ENCODE measurements around the gene RSPRY1. TPM values are rescaled to one million over a fixed set of nuclear protein-coding genes. Genes with fewer than 3 reads are reported as not detected.

The RSPRY1 gene
- total and polyA plus RNA-seq, 2 of the 4 experiments (the other 2 are of a cell fraction): 25.2 to 62.2 TPM

DNA sequence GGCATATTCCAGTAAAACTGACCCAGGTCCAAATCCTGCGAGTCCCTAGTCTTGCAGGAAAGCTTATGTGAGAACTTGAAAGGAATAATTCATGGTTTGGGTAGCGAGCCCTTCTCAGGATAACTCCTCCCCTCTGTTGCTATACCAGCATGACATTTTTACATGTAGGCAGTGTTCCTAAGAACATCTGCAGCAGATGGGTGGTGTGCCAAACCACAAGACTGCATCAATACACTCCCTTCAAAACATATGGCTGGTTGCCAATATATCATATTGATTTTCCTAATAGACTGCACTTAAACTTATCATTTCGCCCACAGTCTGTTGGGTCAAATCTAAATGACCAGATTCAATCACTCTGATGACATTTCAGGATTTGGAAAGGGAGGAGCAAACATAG is 20.2 kb upstream of the RSPRY1 start:
- no peak overlapping the region for H2AK5ac ChIP-seq (ENCODE audit: low read depth, low read length)
- ATAC-seq (ENCODE audit: low read depth) (no peak), DNase-seq (peak; percentile 43)
- H2BK15ac ChIP-seq (ENCODE audit: low read depth, low read length): no peak overlapping the region
- H3K23ac ChIP-seq (ENCODE audit: low read depth, low read length): no peak overlapping the region
- no peak overlapping the region for H3K27ac ChIP-seq (ENCODE audit: insufficient read depth, low read length)
- no peak overlapping the region for H3K9ac ChIP-seq (ENCODE audit: low read depth, low read length)
- H2AFZ ChIP-seq (replicated peaks; ENCODE audit: low read length, poor library complexity): no peak overlapping the region
- WGBS, 2 experiments (ENCODE audit: extremely low coverage in 2 of 2, insufficient read length in 1 of 2): no CpG with 5 or more reads among the region's 3 CpGs
- H2BK5ac ChIP-seq (ENCODE audit: low read depth, low read length, poor library complexity, severe bottlenecking): no peak overlapping the region
- ChIA-PET POLR2A (ENCODE audit: unreplicated experiment) (no interaction called here), CTCF (interaction anchor here (0.7 kb wide), 1 partner anchor 467 kb away, joined by 4 read pairs; no protein-coding TSS in a partner anchor)
- H3K9me1 ChIP-seq (ENCODE audit: insufficient read depth, low read length): no peaks in the 10 kb centered on the region
- intact Hi-C loops (cut with micrococcal nuclease): loop anchor here (5.0 kb wide), 2 partner anchors 299 to 374 kb away; partner anchors contain the start of gene SLC12A3
- no peaks in the 10 kb centered on the region for H3K9me3 ChIP-seq (ENCODE audit: control insufficient read depth, insufficient read depth, low read length)
- dilution Hi-C loops (cut with HindIII; ENCODE audit: low sequenced_read_pairs, unreplicated experiment): no loop called here
- peaks cover 4 to 5% of the 10 kb centered on the region in 2 experiments; a peak in 1 of 4 replicates for H3K79me1 ChIP-seq (ENCODE audit: low read depth in 1 of 2, low read length in 2 of 2)
- peaks cover 3% of the 10 kb centered on the region; the same call in 1 of the 2 replicates for H4K20me1 ChIP-seq (ENCODE audit: insufficient read depth, low read length)
- no peak overlapping the region for H3K4me3 ChIP-seq (ENCODE audit: insufficient read depth, low read depth, low read length)
- H3K27me3 ChIP-seq (ENCODE audit: control insufficient read depth, insufficient read depth, low read length): no peaks in the 10 kb centered on the region
- H2AK9ac ChIP-seq (replicated peaks; ENCODE audit: low read depth, low read length, poor library complexity): no peak overlapping the region
- no TSS peak for BruUV-seq (replicated peaks)
- in situ Hi-C loops (cut with MboI; ENCODE audit: low sequenced_read_pairs): loop anchor here (5.0 kb wide), 1 partner anchor 79 kb away; no protein-coding TSS in a partner anchor
- H3K14ac ChIP-seq (replicated peaks; ENCODE audit: low read depth, low read length): no peak overlapping the region
- no peak overlapping the region for H4K8ac ChIP-seq (ENCODE audit: low read depth in 2 of 2, low read length in 2 of 2)
- H3K18ac ChIP-seq (ENCODE audit: low read depth, low read length): no peak overlapping the region
- no peak overlapping the region for H4K5ac ChIP-seq (ENCODE audit: low read depth, low read length)
- H3K4me2 ChIP-seq (ENCODE audit: low read depth, low read length): no peak overlapping the region
- peaks cover 38% of the 10 kb centered on the region for H3K36me3 ChIP-seq (ENCODE audit: control insufficient read depth, insufficient read depth, low read length)
- H4K91ac ChIP-seq (ENCODE audit: insufficient read depth, low read depth, low read length): no peak overlapping the region
- H2BK20ac ChIP-seq (ENCODE audit: low read depth, low read length): no peak overlapping the region
- H3K4ac ChIP-seq (ENCODE audit: low read depth, low read length): no peak overlapping the region
- TF ChIP-seq CEBPB (IDR thresholded peaks at IDR 0.05; ENCODE audit: low read depth, low read length) (no peak), RAD21 (IDR thresholded peaks at IDR 0.05; ENCODE audit: low read length) (no peak), CHD1 (IDR thresholded peaks at IDR 0.05; ENCODE audit: low read depth, low read length) (no peak), MAFK (IDR thresholded peaks at IDR 0.05; ENCODE audit: low read depth, low read length) (no peak), MXI1 (IDR thresholded peaks at IDR 0.05; ENCODE audit: borderline replicate concordance, low read depth, low read length) (no peak), NFE2L2 (IDR thresholded peaks at IDR 0.05; ENCODE audit: low read depth, low read length) (no peak), POLR2A (IDR thresholded peaks at IDR 0.05; ENCODE audit: low read depth, low read length) (no peak), MAZ (IDR thresholded peaks at IDR 0.05; ENCODE audit: borderline replicate concordance, low read depth, low read length) (no peak), RFX5 (IDR thresholded peaks at IDR 0.05; ENCODE audit: low read depth, low read length) (no peak), BHLHE40 (IDR thresholded peaks at IDR 0.05; ENCODE audit: low read depth, low read length) (no peak), RCOR1 (IDR thresholded peaks at IDR 0.05; ENCODE audit: insufficient replicate concordance, low read length) (no peak), FOS (IDR thresholded peaks at IDR 0.05; ENCODE audit: low read depth, low read length) (no peak), SMC3 (IDR thresholded peaks at IDR 0.05; ENCODE audit: low read depth, low read length) (no peak)
- TF ChIP-seq, protein P1, sequence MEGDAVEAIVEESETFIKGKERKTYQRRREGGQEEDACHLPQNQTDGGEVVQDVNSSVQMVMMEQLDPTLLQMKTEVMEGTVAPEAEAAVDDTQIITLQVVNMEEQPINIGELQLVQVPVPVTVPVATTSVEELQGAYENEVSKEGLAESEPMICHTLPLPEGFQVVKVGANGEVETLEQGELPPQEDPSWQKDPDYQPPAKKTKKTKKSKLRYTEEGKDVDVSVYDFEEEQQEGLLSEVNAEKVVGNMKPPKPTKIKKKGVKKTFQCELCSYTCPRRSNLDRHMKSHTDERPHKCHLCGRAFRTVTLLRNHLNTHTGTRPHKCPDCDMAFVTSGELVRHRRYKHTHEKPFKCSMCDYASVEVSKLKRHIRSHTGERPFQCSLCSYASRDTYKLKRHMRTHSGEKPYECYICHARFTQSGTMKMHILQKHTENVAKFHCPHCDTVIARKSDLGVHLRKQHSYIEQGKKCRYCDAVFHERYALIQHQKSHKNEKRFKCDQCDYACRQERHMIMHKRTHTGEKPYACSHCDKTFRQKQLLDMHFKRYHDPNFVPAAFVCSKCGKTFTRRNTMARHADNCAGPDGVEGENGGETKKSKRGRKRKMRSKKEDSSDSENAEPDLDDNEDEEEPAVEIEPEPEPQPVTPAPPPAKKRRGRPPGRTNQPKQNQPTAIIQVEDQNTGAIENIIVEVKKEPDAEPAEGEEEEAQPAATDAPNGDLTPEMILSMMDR (conservative IDR thresholded peaks at IDR 0.05; ENCODE audit: low read depth, low read length): no peak
- TF ChIP-seq, protein P2, sequence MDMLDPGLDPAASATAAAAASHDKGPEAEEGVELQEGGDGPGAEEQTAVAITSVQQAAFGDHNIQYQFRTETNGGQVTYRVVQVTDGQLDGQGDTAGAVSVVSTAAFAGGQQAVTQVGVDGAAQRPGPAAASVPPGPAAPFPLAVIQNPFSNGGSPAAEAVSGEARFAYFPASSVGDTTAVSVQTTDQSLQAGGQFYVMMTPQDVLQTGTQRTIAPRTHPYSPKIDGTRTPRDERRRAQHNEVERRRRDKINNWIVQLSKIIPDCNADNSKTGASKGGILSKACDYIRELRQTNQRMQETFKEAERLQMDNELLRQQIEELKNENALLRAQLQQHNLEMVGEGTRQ (IDR thresholded peaks at IDR 0.05; ENCODE audit: low read depth, low read length): no peak
- TF ChIP-seq, protein P3, sequence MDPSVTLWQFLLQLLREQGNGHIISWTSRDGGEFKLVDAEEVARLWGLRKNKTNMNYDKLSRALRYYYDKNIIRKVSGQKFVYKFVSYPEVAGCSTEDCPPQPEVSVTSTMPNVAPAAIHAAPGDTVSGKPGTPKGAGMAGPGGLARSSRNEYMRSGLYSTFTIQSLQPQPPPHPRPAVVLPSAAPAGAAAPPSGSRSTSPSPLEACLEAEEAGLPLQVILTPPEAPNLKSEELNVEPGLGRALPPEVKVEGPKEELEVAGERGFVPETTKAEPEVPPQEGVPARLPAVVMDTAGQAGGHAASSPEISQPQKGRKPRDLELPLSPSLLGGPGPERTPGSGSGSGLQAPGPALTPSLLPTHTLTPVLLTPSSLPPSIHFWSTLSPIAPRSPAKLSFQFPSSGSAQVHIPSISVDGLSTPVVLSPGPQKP (IDR thresholded peaks at IDR 0.05; ENCODE audit: borderline replicate concordance, low read depth, low read length): no peak
- no peak overlapping the region for H3K56ac ChIP-seq (ENCODE audit: extremely low read depth, insufficient read depth, low read length)
- no peak overlapping the region for H2BK120ac ChIP-seq (ENCODE audit: low read depth, low read length)
- H3K4me1 ChIP-seq (ENCODE audit: control insufficient read depth, insufficient read depth, low read length): no peaks in the 10 kb centered on the region
